Suprapubic skin (tissue), 3 donors: ENCODE measurements around the gene MGAT5.

Experiments used
- EP300 ChIP-seq: sonication (generic); formaldehyde crosslinking; IDR thresholded peaks from one replicate; pipeline ENCODE4 v1.6.1; 2017; ENCODE audit warnings: antibody characterized with exemption
- POLR2A ChIP-seq, 2 donors: fragments of 450-650 bp; IDR thresholded peaks; one replicate each; pipeline ENCODE4 v1.6.1; 2017; ENCODE audit warnings: antibody characterized with exemption in 2 of 2, mild to moderate bottlenecking in 2 of 2, moderate library complexity in 2 of 2
- TF ChIP-seq, protein P1 (sequence below), 2 donors: fragments of 200-600 bp in 1 of 2; fragments of 450-650 bp in 1 of 2; sonication (generic) in 1 of 2; IDR thresholded peaks; one replicate each; pipeline ENCODE4 v1.5.1; 2016 to 2019; ENCODE audit warnings: antibody characterized with exemption in 2 of 2, mild to moderate bottlenecking in 1 of 2, moderate library complexity in 1 of 2

GRCh38 chr2:134379722-134380121 is 125.8 kb downstream of the MGAT5 start:
- TF ChIP-seq EP300 (no peak), POLR2A (IDR thresholded peaks at IDR 0.05) (no peak)
- TF ChIP-seq, protein P1, sequence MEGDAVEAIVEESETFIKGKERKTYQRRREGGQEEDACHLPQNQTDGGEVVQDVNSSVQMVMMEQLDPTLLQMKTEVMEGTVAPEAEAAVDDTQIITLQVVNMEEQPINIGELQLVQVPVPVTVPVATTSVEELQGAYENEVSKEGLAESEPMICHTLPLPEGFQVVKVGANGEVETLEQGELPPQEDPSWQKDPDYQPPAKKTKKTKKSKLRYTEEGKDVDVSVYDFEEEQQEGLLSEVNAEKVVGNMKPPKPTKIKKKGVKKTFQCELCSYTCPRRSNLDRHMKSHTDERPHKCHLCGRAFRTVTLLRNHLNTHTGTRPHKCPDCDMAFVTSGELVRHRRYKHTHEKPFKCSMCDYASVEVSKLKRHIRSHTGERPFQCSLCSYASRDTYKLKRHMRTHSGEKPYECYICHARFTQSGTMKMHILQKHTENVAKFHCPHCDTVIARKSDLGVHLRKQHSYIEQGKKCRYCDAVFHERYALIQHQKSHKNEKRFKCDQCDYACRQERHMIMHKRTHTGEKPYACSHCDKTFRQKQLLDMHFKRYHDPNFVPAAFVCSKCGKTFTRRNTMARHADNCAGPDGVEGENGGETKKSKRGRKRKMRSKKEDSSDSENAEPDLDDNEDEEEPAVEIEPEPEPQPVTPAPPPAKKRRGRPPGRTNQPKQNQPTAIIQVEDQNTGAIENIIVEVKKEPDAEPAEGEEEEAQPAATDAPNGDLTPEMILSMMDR (IDR thresholded peaks at IDR 0.05): no peak
